Measurements from ENCODE around the gene RWDD4.

- TF ChIP-seq CTCF (IDR thresholded peaks at IDR 0.05) (no peak), POLR2A (IDR thresholded peaks at IDR 0.05) (no peak)
Observed at GRCh38 chr4:183637461-183637860, 21.5 kb downstream of the RWDD4 start.
